Measurements from ENCODE around the gene NPIPB2. TPM values are rescaled to one million over a fixed set of nuclear protein-coding genes. Genes with fewer than 3 reads are reported as not detected.

NPIPB2 gene
- total RNA-seq, 1 experiment from 2014 or later = 12.5 TPM

GRCh38 chr16:11893571-11893970, 48.3 kb downstream of the NPIPB2 start:
- no peak overlapping the region for H3K4me2 ChIP-seq (ENCODE audit: insufficient read depth, insufficient read length, low read length)
- no peak overlapping the region for H2BK5ac ChIP-seq (ENCODE audit: insufficient read length, low read length)
- no peaks in the 10 kb centered on the region for H3K23me2 ChIP-seq (ENCODE audit: insufficient read length, low read depth, low read length, poor library complexity, severe bottlenecking)
- H2AFZ ChIP-seq (ENCODE audit: low read length) = no peak overlapping the region
- H4K8ac ChIP-seq (replicated peaks; ENCODE audit: insufficient read length, low read depth, low read length) = no peak overlapping the region
- no peak overlapping the region for H3K14ac ChIP-seq (ENCODE audit: insufficient read depth, low read length)
- H4K20me1 ChIP-seq (ENCODE audit: control insufficient read depth, insufficient read depth, insufficient read length) = no peaks in the 10 kb centered on the region
- no peak overlapping the region for H3K27ac Mint-ChIP-seq
- H2AK5ac ChIP-seq (ENCODE audit: insufficient read length, low read length) = no peak overlapping the region
- no peak overlapping the region for H3K27ac ChIP-seq (ENCODE audit: insufficient read length, low read depth, low read length)
- H3K79me1 ChIP-seq (ENCODE audit: insufficient read depth, low read depth, low read length, poor library complexity, severe bottlenecking) = peaks cover 3% of the 10 kb centered on the region
- H3K9me3 Mint-ChIP-seq = no peaks in the 10 kb centered on the region
- no peaks in the 10 kb centered on the region for H3K4me1 ChIP-seq (ENCODE audit: insufficient read depth, low read length)
- WGBS (ENCODE audit: extremely low coverage, insufficient read length, low lambda C conversion rate) = no CpG with 5 or more reads among the region's 2 CpGs
- H3T11ph ChIP-seq (ENCODE audit: low read length) = no peak overlapping the region
- no peak overlapping the region for H4K91ac ChIP-seq (ENCODE audit: insufficient read length, low read depth, low read length)
- no peak overlapping the region for H3K56ac ChIP-seq (ENCODE audit: insufficient read length, low read depth, low read length)
- no peak for TF ChIP-seq CTCF (conservative IDR thresholded peaks at IDR 0.05)
- no peak overlapping the region for H3K9ac ChIP-seq (ENCODE audit: extremely low read depth, insufficient read length, low read length)
- H3K4me1 Mint-ChIP-seq = no peaks in the 10 kb centered on the region
- no peak overlapping the region for H3K4me3 Mint-ChIP-seq
- no peaks in the 10 kb centered on the region for H3K27me3 Mint-ChIP-seq (ENCODE audit: low read depth)
- H2BK120ac ChIP-seq (ENCODE audit: low read depth, low read length, poor library complexity, severe bottlenecking) = no peak overlapping the region
- peaks cover 23 to 71% (median 51%) of the 10 kb centered on the region in 3 experiments for H3K36me3 Mint-ChIP-seq (ENCODE audit: insufficient read depth in 1 of 3, low read depth in 3 of 3)
- no peak overlapping the region for H3K18ac ChIP-seq (ENCODE audit: insufficient read length, low read depth, low read length)
- no peak overlapping the region for H4K5ac ChIP-seq (ENCODE audit: insufficient read length, low read depth, low read length)
- no peak overlapping the region for H2BK20ac ChIP-seq (ENCODE audit: low read depth, low read length, poor library complexity, severe bottlenecking)
- no peak overlapping the region for H2BK12ac ChIP-seq (ENCODE audit: insufficient read length, low read depth, low read length)
- H2BK15ac ChIP-seq (ENCODE audit: low read depth, low read length) = no peak overlapping the region
- no peaks in the 10 kb centered on the region; the same call in 1 of the 2 replicates for H3K79me2 ChIP-seq (ENCODE audit: insufficient read depth, low read length)
- H3K9me3 ChIP-seq (ENCODE audit: control insufficient read depth, low read depth, low read length) = no peaks in the 10 kb centered on the region
- no peak overlapping the region for H3K23ac ChIP-seq (ENCODE audit: insufficient read length, low read depth, low read length)
- no peaks in the 10 kb centered on the region for H3K27me3 ChIP-seq (ENCODE audit: insufficient read depth, low read length)
- no peak overlapping the region for H3K4ac ChIP-seq (ENCODE audit: low read depth, low read length)
- DNase-seq = no peak
